Measurements from ENCODE around the gene SMPD3.

Gene SMPD3

DNA sequence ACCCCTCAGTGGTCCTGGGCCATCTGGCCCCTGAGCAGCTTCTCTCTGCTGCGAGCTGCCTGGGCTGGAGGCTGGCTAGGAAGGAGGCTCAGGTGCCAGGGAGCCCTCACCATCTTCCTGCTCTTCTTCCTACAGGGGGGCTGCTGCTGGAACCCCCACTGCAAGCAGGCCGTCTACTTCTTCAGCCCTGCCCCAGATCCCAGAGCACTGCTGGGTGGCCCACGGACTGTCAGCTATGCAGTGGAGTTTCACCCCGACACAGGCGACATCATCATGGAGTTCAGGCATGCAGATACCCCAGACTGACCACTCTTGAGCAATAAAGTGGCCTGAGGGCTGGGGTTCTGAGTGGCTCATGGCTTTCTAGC is 91.4 kb downstream of the SMPD3 start:
- DNase-seq (ENCODE audit: low spot score), result no peak

GRCh38 chr16:68356249-68356918 is 91.9 kb downstream of the SMPD3 start:
- DNase-seq (ENCODE audit: low spot score), result no peak

- no peak for DNase-seq (ENCODE audit: low spot score)
Measured at GRCh38 chr16:68355447-68356248, 92.7 kb downstream of the SMPD3 start.

GRCh38 chr16:68354816-68355215 is 93.5 kb downstream of the SMPD3 start:
- DNase-seq (ENCODE audit: low spot score), result no peak

DNA sequence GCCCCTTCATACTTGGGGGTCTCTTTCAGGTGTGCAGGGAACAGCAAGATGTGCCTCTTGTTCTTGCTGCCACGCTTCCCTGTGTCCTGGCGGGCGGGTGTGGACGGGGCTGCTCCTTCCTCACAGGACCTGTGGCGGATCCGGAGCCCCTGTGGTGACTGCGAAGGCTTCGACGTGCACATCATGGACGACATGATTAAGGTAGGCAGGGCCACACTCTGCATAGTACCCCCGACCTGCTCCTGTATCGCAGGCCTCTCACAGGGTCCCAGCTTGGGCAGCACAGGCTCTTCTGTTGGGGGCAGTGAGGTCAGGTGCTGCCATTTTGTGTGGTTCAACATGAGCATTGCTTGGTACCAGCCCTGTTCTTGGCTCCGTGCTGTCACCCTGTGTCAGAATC is 94.9 kb downstream of the SMPD3 start:
- no peak for DNase-seq (ENCODE audit: low spot score)

GRCh38 chr16:68351991-68352431 is 96.3 kb downstream of the SMPD3 start:
- no peak for DNase-seq (ENCODE audit: low spot score)

DNA sequence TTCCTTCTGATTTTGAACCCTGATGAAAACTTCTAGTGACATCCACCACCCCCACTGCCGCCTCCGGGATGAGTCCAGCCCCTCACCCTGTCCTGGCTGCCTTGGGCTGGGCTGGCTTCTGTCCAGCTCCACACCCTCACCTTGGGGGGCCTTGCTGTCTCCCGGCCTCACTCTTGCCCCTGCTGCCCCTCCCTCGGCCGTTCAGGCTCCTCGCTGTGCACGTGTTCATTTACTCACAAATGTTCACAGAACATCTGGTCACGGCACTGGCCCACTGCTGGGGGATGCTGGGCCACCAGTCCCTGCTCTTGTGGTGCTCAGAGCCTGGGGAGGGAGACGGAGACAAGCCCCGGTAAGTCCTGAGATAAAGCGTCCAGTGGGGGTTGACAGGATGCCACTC is 96.8 kb downstream of the SMPD3 start:
- no peak for DNase-seq (ENCODE audit: low spot score)

DNA sequence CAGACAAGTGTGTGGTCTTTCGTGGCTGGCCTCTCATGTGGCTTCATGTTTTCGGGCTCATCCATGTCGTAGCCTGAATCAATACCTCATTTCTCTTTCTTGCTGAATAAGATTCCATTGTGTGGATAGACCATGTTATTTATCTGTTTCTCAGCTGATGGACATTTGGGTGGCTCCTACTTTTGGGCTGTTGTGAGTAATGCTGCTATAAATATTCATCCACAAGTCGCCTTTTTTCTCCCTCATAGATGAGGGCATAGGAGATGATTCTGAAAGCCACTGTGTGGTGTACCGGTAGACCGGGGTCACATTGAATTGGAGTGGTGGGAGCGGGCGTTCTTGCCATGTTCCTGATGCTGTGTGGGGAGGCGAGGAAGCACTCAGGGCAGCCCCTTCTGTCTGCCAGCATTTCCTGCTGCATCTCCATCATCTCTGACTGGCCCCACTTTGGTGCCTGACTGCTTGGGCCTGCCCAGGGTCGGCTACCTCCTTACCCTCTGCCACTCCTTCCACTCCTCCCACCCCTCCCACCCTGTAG is 97.4 kb downstream of the SMPD3 start:
- no peak for DNase-seq (ENCODE audit: low spot score)

GRCh38 chr16:68349838-68350410 is 98.4 kb downstream of the SMPD3 start:
- DNase-seq (ENCODE audit: low spot score), result no peak

GRCh38 chr16:68348639-68349445 is 99.5 kb downstream of the SMPD3 start:
- DNase-seq (ENCODE audit: low spot score), result no peak

DNA sequence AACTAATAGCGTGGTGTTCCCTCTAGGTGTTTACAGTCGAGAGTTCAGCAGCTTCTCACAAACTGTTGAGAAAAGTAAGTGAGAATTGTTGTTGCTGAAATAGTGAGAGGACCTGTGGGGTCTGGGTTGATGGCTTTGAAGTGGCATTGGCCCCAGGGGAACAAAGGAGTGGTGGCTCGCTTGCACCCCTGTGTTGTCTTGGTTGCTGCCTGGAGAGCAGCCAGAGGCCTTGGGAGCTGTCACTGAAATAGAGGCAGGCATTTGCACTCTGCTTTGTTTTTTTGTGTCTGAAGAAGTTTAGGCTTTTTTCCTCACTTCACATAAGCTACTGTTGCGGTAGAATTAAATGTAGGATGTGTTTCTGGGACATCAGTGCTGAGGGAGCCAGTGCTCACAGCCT is 100.7 kb downstream of the SMPD3 start:
- DNase-seq (ENCODE audit: low spot score), result no peak

DNA sequence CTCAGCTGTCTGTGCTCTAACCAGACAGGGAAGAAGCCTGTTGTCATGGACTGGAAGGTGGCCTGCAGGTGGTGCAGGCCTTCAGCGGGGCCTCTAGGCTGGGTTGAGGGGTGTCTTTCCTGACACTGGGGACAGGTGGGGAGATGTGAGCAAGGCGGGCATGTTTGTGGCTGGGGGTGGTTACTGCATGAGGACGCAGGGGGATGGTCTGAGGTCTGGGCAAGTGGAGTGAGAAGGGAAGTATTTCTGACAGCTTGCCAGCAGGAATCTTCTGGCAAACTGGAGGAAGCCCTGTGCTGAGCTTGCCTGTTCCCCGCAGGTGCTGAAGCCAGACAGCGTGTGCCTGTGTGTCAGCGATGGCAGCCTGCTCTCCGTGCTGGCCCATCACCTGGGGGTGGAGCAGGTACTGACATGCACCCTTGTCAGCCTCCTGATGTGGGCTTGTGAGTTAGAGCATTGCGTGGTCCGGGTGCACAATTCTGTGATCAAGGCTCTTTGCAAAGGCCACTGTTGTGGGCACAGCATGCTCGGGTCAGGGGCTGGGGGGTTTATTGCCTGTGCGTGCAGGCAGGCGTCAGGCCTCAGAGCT is 101.3 kb downstream of the SMPD3 start:
- DNase-seq (ENCODE audit: low spot score), result no peak

DNA sequence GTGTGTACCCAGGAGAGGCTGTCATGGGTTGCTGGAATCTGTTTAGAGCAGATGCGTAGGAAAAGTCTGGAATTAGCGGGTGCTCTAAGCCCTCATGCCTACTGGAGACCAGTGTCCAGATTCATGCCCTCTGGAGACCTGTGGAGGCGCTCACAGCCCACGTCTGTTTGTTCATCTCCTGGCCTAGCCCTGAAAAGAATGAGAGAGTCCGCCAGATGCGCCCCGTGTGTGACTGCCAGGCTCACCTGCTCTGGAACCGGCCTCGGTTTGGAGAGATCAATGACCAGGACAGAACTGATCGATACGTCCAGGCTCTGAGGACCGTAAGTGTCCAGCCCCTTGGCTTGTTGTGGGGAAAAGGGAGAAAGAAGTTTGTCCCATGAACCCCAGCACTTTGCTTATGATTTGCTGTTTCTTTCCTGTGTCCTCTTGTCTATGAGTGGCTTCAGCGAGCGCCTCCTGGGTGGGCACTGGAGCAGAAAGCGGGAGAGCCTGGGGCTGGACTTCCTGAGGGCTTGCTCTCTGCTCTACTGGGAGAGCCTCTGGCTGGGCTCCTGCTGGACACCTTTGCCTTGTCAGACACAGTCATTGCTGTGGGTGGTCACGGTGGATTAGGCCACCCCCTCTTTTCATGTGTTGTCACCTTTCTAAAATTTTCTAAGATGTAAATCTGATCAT is 102.2 kb downstream of the SMPD3 start:
- no peak for DNase-seq (ENCODE audit: low spot score)

GRCh38 chr16:68345351-68345810 is 102.9 kb downstream of the SMPD3 start:
- no peak for DNase-seq (ENCODE audit: low spot score)

DNA sequence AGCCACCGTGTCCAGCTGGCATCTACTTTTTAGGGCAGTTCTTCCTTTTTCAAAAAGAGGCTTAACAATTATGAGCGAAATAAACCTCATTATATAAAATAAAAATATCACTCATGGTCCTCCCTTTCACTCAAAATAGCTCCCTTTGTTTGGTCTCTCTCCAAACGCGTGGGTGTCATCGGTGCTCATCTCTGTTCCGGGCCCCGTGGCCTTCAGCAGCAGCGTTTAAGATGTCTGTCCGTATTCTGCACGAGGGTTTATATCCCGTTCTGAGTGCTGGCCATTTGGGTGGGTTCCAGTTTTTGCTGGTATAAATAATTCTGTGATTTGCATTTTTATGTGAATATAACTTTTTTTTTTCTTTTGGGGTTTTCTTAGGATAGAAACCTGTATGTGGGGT is 104.1 kb downstream of the SMPD3 start:
- DNase-seq (ENCODE audit: low spot score), result no peak

DNA sequence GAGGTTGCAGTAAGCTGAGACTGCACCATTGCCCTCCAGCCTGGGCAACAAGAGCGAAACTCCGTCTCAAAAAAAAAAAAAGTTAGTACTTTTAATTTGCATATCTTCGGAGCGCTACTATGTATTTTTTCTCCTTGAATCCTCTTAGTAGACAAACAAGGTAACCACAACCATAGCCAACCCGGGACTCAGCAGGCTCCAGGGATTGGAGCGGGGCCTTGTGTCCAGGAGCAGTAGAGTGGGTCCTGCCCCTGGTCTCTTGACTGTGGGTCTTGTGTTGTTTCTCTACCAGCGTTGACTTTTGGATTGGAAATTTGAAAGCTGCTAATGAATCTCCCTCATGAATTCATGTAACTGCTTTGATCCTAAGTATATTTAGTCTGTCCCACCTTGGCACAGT is 105.2 kb downstream of the SMPD3 start:
- DNase-seq (ENCODE audit: low spot score), result no peak

GRCh38 chr16:68342620-68343019 is 105.7 kb downstream of the SMPD3 start:
- DNase-seq (ENCODE audit: low spot score), result no peak

DNA sequence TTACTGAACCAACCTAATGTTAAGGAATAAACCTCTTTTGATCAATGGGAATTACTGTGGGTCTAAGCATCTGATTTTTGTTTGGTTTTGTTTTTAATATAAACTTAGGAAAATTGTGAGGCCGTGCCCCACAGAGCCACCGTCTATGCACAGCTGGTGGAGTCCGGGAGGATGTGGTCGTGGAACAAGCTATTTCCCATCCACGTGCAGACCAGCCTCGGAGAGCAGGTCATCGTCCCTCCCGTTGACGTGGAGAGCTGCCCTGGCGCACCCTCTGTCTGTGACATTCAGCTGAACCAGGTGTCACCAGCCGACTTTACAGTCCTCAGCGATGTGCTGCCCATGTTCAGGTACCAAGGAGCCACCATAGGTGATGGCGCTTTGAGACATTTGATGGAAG is 109.1 kb downstream of the SMPD3 start:
- DNase-seq (ENCODE audit: low spot score), result no peak

DNA sequence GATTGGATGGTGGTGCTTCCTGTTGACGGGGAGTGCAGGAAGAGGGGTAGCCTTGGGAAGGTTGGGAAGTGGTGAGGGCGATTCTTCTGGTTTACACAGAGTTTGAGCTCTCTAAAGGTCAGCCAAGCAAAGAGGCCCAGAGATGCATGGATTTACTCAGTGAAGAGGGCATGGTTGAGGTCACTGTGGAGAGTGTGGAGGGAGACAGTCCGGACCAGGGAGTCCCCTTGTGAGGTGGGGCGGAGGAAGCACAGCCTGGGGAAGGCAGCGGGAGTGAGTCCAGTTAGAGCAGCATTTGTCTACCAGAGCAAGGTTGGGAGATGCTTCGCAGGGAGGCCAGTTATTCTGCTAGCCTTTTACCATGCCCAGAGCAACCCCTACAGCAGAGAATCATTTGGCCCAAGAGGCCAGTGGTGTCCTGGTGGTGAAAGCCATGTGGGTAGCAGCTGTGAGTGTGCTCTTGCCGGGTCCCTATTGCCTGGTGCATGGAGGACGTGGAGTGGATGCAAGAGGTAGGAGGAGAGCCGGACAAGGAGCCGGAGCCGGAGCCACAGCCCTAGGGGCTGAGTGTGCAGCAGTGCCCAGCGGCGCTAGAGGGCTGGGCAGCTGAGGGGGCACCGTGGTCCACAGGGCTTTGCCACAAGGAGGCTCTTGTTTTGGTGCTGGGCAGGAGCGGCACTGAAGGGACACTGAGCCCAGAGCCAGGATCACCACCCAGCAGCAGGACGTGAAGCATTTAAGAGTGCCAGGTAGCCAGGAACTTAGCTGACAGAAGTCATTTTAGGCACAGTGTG is 109.8 kb downstream of the SMPD3 start:
- no peak for DNase-seq (ENCODE audit: low spot score)

DNA sequence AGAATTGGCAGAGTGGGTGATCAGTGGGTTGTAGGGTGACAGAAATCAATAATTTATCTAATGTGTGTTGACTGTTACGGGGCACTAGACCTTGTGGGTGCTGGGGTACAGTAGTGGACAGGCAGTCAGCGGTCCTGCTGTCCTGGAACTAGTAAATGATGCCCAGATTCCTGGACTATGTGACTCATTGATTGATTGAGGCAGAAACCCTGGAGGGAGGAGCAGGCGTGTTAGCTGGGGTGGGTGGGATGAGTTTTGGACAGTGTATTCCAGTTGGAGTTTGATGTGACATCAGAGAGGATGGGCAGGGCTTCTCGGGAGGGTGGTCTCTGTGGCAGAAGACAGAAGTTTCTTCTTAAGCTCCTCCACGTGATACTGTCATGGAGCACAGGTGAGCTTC is 113.1 kb downstream of the SMPD3 start:
- DNase-seq (ENCODE audit: low spot score), result no peak

All from cerebellar cortex (tissue), 1 donor.